Activated T-helper 2 cell treated with anti-CD3 and anti-CD28 coated beads, Interferon-gamma antibody, Interleukin-2, Interleukin-4, amounts not matched to agents 10 μg/mL and 5 μg/mL and 100 μg/mL, durations not matched to agents 14 hours and 24 hours and 36 hours (primary cell): ENCODE results near the gene TWIST2. TPM values are rescaled to one million over a fixed set of nuclear protein-coding genes. Genes with fewer than 3 reads are reported as not detected.

ENCODE experiments used
- DNase-seq: peaks from one replicate; pipeline ENCODE4 v3.0.0; 2021; ENCODE audit warnings: low spot score
- H3K27ac Mint-ChIP-seq: one replicate; pipeline ENCODE4 v1.8.0; 2021; ENCODE audit warnings: mixed read lengths
- H3K27me3 Mint-ChIP-seq: one replicate; pipeline ENCODE4 v1.8.0; 2021; ENCODE audit warnings: low read depth, mixed read lengths
- H3K36me3 Mint-ChIP-seq: one replicate; pipeline ENCODE4 v1.8.0; 2021; ENCODE audit warnings: low read depth, mixed read lengths
- H3K4me1 Mint-ChIP-seq: one replicate; pipeline ENCODE4 v1.8.0; 2021; ENCODE audit warnings: low read depth, mixed read lengths
- H3K4me3 Mint-ChIP-seq: one replicate; pipeline ENCODE4 v1.8.0; 2021; ENCODE audit warnings: low read depth, mild to moderate bottlenecking, moderate library complexity, mixed read lengths
- H3K9me3 Mint-ChIP-seq: one replicate; pipeline ENCODE4 v1.8.0; 2021; ENCODE audit warnings: mixed read lengths
- intact Hi-C: fragments of 100-400 bp; cut with micrococcal nuclease; formaldehyde crosslinking; loops from one replicate; pipeline ENCODE4 v1.15.1; 2023
- total RNA-seq: library from RNA; stranded (reverse); gene quantifications from 2 replicates; pipeline ENCODE4 v1.2.3, GENCODE V29; 2022

TWIST2 gene
- total RNA-seq, 1 donor from 2014 or later, result not detected

- Mint-ChIP-seq H3K9me3 (no peaks in the 10 kb centered on the region), H3K27me3 (no peaks in the 10 kb centered on the region), H3K36me3 (no peaks in the 10 kb centered on the region), H3K4me1 (peaks cover 4% of the 10 kb centered on the region), H3K4me3 (no peak overlapping the region), H3K27ac (no peak overlapping the region)
- intact Hi-C loops, result no loop called here
- no peak for DNase-seq
These were observed 16.5 kb downstream of the TWIST2 start for GRCh38 chr2:238864207-238865014.

GRCh38 chr2:238865015-238865719, 17.3 kb downstream of the TWIST2 start:
- peaks cover 4% of the 10 kb centered on the region for H3K4me1 Mint-ChIP-seq
- H3K27ac Mint-ChIP-seq, result no peak overlapping the region
- no peaks in the 10 kb centered on the region for H3K36me3 Mint-ChIP-seq
- H3K27me3 Mint-ChIP-seq, result no peaks in the 10 kb centered on the region
- intact Hi-C loops, result no loop called here
- no peak overlapping the region for H3K4me3 Mint-ChIP-seq
- H3K9me3 Mint-ChIP-seq, result peaks cover 4% of the 10 kb centered on the region
- DNase-seq, result no peak

DNA sequence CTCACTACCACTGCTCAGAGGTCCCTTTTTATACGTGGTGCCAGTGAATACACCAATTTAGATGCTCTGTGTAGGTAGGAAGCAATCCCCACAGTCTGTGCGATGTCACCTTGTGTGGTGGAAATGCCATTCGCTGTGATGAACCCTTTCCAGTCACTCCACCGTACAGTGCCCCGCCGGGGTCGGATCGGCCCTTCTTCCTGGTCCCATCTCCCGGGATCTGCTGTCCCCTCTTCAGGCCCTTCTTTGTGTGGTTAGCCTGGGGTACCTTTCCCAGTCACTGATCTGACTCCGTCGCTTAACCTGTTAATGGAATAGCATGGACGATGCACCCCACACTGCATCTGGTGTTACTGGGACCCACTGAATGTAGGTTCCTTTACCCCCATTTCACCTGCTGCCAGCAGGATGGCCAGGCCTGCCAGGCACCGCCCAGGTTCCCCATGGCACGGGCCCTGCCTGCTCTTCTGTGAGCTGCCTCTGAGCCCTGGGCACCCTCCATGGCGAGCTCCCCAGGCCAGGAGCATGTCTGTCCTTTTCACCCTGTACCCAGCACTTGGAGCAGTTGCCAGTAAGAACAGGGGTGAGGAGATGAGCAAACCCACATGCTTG, 18.0 kb downstream of the TWIST2 start:
- Mint-ChIP-seq H3K27ac (no peak overlapping the region), H3K4me3 (no peak overlapping the region), H3K27me3 (no peaks in the 10 kb centered on the region), H3K4me1 (peaks cover 4% of the 10 kb centered on the region), H3K9me3 (peaks cover 4% of the 10 kb centered on the region), H3K36me3 (no peaks in the 10 kb centered on the region)
- intact Hi-C loops, result no loop called here
- no peak for DNase-seq

DNA sequence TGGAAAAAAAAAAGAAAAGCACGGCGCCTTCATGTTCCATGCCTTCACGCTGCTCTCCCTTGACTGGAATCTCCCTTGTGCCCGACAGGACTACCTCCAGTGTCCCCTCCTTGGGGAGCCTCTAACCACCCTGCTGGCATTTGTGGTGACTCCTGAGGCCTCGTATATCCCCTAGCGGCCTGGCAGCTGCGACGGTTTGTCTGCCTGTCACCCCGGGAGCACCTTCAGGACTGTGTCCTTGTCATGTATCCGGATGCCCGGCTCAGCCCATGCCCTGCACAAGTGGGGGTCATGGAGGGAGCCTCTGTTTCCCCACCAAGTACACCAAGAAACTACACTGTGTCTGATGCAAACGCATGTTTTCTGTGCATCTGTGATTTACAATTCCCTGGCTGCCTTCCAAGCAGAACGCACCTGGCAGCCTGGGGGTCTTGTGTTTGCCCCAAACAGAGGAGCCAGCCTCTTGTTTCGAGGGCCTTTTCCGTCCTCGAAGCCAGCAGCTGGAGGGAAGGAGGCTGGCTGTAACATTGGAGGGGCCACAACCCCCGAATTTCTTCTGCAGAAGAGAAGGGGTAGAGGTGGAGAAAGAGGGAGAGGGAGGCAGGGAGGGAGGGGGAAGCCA, 18.9 kb downstream of the TWIST2 start:
- intact Hi-C loops, result no loop called here
- Mint-ChIP-seq H3K36me3 (no peaks in the 10 kb centered on the region), H3K9me3 (peaks cover 4% of the 10 kb centered on the region), H3K27me3 (peaks cover 2% of the 10 kb centered on the region), H3K4me1 (peaks cover 4% of the 10 kb centered on the region), H3K27ac (no peak overlapping the region), H3K4me3 (no peak overlapping the region)
- DNase-seq, result no peak

DNA sequence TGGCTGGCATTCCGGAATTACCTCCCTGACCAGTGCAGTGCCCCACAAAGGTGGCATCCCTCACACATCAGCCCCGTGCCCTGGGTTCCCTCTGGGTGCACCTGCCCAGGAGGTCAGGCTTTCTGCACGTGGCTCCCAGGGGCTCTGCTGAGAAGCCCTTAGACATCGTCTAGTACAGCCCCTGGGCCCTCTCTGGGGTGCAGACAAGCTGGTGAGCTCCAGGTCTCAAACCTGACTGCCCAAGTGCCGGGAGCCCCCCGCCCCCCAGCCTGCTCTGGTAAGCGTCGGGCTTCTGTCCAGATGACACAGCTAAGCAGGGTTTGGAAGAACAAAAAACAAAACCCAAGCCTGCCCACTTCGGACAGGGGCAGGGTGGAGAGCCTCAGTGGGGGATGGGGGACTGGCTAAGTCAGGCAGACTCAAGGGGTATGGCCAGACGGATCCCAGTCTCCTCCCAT, 20.2 kb downstream of the TWIST2 start:
- intact Hi-C loops, result no loop called here
- peaks cover 4% of the 10 kb centered on the region for H3K9me3 Mint-ChIP-seq
- H3K27ac Mint-ChIP-seq, result no peak overlapping the region
- DNase-seq, result no peak
- H3K27me3 Mint-ChIP-seq, result peaks cover 2% of the 10 kb centered on the region
- no peaks in the 10 kb centered on the region for H3K36me3 Mint-ChIP-seq
- no peak overlapping the region for H3K4me3 Mint-ChIP-seq
- H3K4me1 Mint-ChIP-seq, result peaks cover 4% of the 10 kb centered on the region

GRCh38 chr2:238868616-238869292, 20.9 kb downstream of the TWIST2 start:
- intact Hi-C loops, result no loop called here
- Mint-ChIP-seq H3K4me3 (no peak overlapping the region), H3K36me3 (no peaks in the 10 kb centered on the region), H3K9me3 (peaks cover 4% of the 10 kb centered on the region), H3K4me1 (peaks cover 4% of the 10 kb centered on the region), H3K27ac (no peak overlapping the region), H3K27me3 (peaks cover 2% of the 10 kb centered on the region)
- no peak for DNase-seq

GRCh38 chr2:238869293-238870124, 21.6 kb downstream of the TWIST2 start:
- Mint-ChIP-seq H3K27me3 (peaks cover 2% of the 10 kb centered on the region), H3K27ac (no peak overlapping the region), H3K9me3 (peaks cover 4% of the 10 kb centered on the region), H3K36me3 (no peaks in the 10 kb centered on the region), H3K4me1 (no peaks in the 10 kb centered on the region), H3K4me3 (no peak overlapping the region)
- DNase-seq, result no peak
- intact Hi-C loops, result no loop called here

GRCh38 chr2:238870261-238870660, 22.4 kb downstream of the TWIST2 start:
- H3K9me3 Mint-ChIP-seq, result peaks cover 4% of the 10 kb centered on the region
- DNase-seq, result no peak
- peaks cover 2% of the 10 kb centered on the region for H3K27me3 Mint-ChIP-seq
- intact Hi-C loops, result no loop called here
- no peaks in the 10 kb centered on the region for H3K36me3 Mint-ChIP-seq
- H3K4me1 Mint-ChIP-seq, result no peaks in the 10 kb centered on the region
- H3K4me3 Mint-ChIP-seq, result no peak overlapping the region
- no peak overlapping the region for H3K27ac Mint-ChIP-seq

- Mint-ChIP-seq H3K4me1 (no peaks in the 10 kb centered on the region), H3K27ac (no peak overlapping the region), H3K4me3 (no peak overlapping the region), H3K9me3 (peaks cover 4% of the 10 kb centered on the region), H3K27me3 (peaks cover 2% of the 10 kb centered on the region), H3K36me3 (no peaks in the 10 kb centered on the region)
- intact Hi-C loops, result no loop called here
- DNase-seq, result no peak
These were observed 24.1 kb downstream of the TWIST2 start for GRCh38 chr2:238872026-238872425.

GRCh38 chr2:238872628-238873380, 24.9 kb downstream of the TWIST2 start:
- Mint-ChIP-seq H3K4me3 (no peak overlapping the region), H3K27me3 (peaks cover 2% of the 10 kb centered on the region), H3K27ac (no peak overlapping the region), H3K36me3 (no peaks in the 10 kb centered on the region), H3K9me3 (peaks cover 4% of the 10 kb centered on the region), H3K4me1 (no peaks in the 10 kb centered on the region)
- intact Hi-C loops, result no loop called here
- no peak for DNase-seq

DNA sequence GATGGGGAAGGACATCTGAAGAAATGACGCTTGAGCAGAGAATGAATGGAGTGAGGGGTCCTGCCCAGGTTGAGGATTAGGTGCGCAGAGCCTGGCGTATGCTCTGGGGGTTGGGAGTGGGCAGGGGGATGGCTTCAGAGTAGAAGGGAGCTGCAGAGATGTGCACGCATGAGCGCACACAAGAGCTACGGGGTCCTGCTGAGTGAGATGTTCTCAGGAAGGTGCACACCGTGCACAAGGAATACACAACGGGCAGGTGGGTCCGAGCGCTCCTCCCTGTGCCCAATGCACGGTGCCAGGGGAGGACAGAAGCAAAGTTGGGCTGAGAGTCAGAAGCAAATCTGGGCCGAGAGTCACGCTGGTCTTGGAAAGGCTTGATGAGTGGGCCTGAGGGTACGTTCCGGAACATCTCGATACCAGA, 25.5 kb downstream of the TWIST2 start:
- no peak overlapping the region for H3K4me3 Mint-ChIP-seq
- intact Hi-C loops, result no loop called here
- H3K36me3 Mint-ChIP-seq, result no peaks in the 10 kb centered on the region
- DNase-seq, result no peak
- no peaks in the 10 kb centered on the region for H3K4me1 Mint-ChIP-seq
- H3K9me3 Mint-ChIP-seq, result peaks cover 4% of the 10 kb centered on the region
- peaks cover 2% of the 10 kb centered on the region for H3K27me3 Mint-ChIP-seq
- H3K27ac Mint-ChIP-seq, result no peak overlapping the region
